Fibroblast of the aortic adventitia (primary cell): ENCODE data around the gene PPDPF. TPM values are rescaled to one million over a fixed set of nuclear protein-coding genes. Genes with fewer than 3 reads are reported as not detected.

Experiments
- DNase-seq: peaks from one replicate; pipeline ENCODE4 v3.0.0-alpha.2; 2010; ENCODE audit warnings: low read depth
- H3K4me3 ChIP-seq: 2 replicates; pipeline ENCODE4 v1.5.1; 2011; ENCODE audit warnings: low read depth, mild to moderate bottlenecking, control low read depth, low read length, moderate library complexity
- total RNA-seq: library from RNA; depleted of rRNA; stranded (reverse); fragments of >200 nt; gene quantifications from 2 replicates; pipeline ENCODE4 v1.2.3, GENCODE V29; 2012; ENCODE audit warnings: low replicate concordance
- TF ChIP-seq, protein P1 (sequence below): IDR thresholded peaks from 2 replicates; pipeline ENCODE4 v1.5.1; 2011; ENCODE audit warnings: mild to moderate bottlenecking, low read length, control low read depth, inconsistent platforms; ENCODE audit not compliant: insufficient read depth

Gene PPDPF
- total RNA-seq, 1 donor, result 97.0 TPM

DNA sequence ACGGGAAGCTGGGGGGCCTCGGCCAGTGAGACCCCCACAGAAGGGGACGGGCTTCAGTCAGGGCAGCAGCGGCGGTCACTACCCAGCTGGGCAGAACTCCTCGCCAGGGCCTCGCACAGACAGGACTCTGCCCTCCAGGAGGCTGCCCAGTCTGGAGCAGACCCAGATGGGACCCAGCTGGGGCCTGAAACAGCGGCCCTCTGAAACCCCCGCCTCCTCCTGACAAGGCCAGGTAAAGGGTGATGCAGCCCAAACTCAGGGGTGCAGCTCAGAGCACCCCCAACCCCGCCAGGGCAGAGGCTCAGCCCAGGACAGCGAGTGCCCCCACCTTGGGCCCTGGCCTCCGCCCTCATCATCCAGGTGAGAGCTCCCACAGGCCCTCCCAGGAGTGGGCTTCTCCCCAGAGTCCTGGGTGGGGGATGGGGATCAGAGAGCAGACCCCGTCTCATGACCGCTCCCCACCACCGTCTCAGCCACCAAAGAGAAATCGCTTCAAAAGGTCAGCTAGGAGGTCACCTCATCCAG lies 23.9 kb upstream of the PPDPF start:
- TF ChIP-seq, protein P1, sequence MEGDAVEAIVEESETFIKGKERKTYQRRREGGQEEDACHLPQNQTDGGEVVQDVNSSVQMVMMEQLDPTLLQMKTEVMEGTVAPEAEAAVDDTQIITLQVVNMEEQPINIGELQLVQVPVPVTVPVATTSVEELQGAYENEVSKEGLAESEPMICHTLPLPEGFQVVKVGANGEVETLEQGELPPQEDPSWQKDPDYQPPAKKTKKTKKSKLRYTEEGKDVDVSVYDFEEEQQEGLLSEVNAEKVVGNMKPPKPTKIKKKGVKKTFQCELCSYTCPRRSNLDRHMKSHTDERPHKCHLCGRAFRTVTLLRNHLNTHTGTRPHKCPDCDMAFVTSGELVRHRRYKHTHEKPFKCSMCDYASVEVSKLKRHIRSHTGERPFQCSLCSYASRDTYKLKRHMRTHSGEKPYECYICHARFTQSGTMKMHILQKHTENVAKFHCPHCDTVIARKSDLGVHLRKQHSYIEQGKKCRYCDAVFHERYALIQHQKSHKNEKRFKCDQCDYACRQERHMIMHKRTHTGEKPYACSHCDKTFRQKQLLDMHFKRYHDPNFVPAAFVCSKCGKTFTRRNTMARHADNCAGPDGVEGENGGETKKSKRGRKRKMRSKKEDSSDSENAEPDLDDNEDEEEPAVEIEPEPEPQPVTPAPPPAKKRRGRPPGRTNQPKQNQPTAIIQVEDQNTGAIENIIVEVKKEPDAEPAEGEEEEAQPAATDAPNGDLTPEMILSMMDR, result no peak
- H3K4me3 ChIP-seq, result no peak overlapping the region
- no peak for DNase-seq

DNA sequence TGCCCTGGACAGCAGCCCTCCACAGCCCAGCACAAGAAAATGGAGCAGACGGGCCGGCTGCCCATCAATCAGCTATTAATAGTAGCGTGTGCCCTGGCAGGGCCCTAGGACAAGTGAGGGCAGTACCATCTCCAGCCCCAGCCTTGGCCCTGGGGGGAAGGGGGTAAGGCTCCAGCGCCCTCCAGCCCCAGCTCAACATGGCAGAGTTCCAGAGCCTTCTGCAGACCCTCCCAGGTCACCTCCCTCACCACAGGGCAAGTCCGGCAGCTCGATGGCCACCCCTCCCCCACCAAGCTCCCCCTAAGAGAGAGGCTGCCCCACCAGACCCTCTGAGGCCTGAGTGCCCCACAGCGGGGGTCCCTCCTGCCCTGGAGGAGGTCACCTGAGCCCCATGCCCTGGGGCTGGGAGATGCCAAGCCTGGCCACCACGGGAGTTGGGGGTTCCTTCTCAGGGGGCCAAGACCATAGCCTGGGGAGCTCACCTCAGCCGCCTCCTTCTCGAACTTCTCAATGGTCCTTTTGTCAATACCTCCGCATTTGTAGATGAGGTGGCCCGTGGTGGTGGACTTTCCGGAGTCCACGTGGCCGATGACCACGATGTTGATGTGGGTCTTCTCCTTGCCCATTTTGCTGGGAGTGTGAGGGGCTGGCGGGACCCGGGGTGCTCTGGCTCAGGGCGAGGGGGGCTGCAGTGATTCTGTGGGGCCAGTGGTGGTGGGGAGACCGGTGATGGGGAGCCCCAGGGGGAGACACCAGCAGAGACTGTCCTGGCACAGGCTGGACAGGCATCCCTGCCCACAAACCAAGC lies 23.2 kb upstream of the PPDPF start:
- no peak overlapping the region for H3K4me3 ChIP-seq
- no peak for DNase-seq
- TF ChIP-seq, protein P1, result no peak

DNA sequence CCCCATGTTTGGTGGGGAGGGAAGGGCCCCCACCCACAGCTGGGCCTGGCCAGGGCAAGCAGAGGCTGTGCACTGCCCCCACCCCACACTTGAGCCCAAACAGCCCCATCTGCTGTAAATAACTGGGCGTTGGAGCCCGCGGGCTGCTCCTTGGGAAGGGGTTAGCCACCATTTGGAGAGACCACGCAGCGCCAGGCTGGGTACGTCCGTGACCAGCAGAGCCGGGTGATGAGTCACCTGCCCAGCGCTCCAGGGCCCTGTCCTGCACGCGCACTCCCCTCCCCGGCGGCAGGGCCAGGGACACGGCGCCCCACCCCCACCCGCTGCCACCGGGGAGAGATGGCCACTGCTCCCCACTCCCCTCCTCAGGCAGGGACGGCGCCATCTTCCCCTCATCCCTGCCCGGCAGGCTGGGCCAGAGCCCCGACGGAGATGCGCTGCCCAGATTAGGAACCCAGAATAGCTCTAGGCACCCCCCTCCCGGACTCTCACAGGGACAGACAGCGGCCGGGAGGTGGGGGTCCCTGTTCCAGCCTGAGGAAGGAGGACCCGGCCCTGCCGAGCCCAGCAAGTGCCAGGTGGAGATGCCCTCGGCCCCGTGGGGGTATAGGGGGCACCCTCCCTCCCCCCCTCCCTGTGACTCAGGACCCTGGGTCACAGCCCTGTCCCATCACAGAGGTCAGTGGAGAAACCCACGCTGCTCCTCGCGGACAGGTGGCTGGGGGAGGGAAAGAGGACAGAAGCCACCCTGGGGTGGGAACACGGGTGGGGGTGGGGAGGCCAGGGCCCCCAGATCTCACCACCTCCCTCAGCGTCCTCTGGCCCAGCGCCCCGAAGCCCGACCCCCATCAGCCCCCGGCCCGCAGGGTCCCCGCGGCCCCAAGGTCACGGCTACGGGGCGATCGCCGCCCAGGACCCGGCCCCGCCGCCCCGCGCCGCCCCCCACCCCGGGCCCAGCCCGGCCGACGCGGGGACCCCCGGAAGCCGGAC lies 22.3 kb upstream of the PPDPF start:
- no peak overlapping the region for H3K4me3 ChIP-seq
- no peak for DNase-seq

DNA sequence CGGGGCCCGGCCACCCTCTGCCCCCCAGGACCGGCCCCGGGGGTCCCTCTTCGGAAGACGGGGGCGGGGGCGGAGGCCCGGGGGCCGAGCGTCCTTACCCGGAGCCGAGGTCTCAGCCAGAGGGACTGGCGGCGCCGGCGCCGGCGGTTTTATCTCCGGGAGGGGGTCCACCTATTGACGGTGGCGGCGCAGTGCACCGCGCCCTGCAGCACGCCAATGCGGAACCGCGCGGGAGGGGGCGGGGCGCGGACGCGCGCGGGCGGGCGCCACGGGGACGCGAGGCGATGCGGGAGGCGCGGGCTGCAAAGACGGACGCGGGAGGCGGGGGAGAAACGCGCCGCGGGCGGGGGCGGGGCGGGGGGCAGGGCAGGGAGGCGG lies 21.6 kb upstream of the PPDPF start, which contains the start of gene EEF1A2:
EEF1A2 (minus strand) TSS at position 124 of the 378 bp plus-strand sequence. CDS start 1,320 bp downstream, outside the sequence.
- TF ChIP-seq, protein P1, result peak; percentile 19
- H3K4me3 ChIP-seq, result peak within 1 kb of the TSS; percentile 25
- no peak for DNase-seq

More for the DNA sequence above, 22.3 kb upstream of the PPDPF start:
- TF ChIP-seq, protein P1, result no peak

DNA sequence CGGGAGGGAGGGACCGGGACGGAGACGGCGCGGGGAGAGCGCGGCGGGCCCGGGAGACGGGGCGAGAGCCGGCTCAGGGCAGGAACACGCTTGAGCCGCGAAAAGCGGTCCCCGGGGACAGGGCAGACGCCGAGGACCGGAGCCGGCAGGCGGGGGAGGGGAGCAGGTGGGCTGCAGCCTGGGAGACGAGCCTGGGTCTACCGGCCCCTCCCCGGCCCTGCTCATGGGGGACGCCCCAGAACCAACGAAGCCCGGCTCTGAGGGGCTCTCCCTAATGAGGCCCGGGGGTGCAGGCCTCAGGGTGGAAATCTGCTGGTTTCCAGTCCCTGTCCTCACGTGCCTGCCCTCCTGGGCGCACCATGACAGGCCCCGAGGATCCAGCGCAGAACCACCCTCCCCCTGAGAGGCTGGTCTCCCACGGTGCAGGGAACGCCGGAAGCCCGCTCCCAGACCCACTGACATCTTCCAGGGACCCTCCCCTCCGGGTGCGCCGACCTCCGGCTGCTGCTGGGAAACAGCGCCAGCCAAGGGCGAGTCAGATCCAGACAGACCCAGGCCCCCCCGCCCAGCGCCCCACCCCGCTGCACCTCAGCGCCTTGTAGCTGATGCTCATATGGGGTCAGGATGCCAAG lies 21.1 kb upstream of the PPDPF start:
- H3K4me3 ChIP-seq, result peak overlapping the region; percentile 13
- TF ChIP-seq, protein P1, result no peak
- DNase-seq, result no peak
